HG02763 (cell line): ENCODE results near the gene TOGARAM2.

Experiments used
- ATAC-seq: cut with Tn5 transposase; IDR thresholded peaks from one replicate; pipeline ENCODE4 v1.9.1; 2021; ENCODE audit warnings: mild to moderate bottlenecking, moderate library complexity; ENCODE audit not compliant: unreplicated experiment

TOGARAM2 gene

DNA sequence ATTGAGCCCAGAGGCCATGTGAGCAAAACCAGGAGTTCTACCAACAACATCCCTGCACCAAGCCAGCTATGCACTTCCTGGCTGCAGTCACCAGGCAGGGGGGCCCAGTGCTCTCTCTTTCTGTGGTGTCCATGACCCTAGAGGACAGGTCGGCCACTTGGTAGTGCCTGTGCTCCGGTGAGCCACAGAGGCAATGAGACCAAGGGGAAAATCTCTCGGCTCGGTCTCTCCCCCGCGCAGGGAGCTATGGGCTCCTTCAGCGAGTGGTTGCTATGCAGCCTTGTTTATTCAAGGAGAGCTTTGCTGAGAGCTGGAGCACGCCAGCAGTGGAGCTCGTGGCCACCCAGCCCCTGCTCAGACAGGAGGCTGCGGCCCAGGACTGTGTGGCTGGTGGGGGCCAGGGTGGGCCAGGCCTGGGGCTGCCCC lies at the start of gene TOGARAM2:
Gene TOGARAM2 (plus strand): TSS at position 283 of the 426 bp plus-strand sequence. CDS start 13,537 bp downstream, outside the sequence.
- ATAC-seq = no peak

DNA sequence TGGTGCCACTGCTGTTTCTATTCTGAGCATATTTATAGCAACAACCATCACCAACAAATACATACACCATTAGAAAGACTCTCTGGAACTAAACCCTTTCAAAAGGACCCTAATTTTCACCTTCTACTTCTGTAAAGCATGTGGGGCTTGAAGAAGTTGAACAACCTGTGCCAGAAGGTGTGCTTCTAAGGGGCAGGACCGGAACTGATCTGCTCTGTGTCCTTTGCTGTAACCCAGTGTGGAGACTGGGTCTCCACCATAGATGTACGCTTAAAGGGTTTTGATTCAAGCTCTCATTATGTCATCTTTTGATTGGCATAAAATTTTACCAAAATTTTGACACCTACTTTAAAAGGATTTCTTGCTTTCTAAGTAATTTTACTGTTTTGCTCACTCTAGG lies 46.3 kb upstream of the TOGARAM2 start:
- no peak for ATAC-seq

DNA sequence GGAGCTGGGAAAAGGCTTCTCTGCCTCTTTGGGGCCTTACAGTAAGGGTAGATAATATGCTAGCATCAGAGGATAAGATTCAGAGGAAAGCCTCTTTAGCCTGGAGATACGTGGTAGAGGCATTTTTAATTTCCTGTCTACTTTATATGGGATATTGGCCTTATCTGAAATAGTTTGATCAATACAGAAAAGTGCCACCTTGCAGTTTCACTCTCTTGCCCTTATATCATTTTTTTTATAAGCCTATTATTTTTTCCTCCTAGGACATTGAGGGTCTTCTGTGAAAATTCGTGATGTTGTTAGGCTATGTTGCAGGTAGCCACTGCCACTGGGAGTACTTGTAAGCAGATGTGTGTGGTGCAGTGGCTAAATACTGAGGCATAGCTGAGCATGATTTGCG lies 40.1 kb upstream of the TOGARAM2 start:
- ATAC-seq = no peak

DNA sequence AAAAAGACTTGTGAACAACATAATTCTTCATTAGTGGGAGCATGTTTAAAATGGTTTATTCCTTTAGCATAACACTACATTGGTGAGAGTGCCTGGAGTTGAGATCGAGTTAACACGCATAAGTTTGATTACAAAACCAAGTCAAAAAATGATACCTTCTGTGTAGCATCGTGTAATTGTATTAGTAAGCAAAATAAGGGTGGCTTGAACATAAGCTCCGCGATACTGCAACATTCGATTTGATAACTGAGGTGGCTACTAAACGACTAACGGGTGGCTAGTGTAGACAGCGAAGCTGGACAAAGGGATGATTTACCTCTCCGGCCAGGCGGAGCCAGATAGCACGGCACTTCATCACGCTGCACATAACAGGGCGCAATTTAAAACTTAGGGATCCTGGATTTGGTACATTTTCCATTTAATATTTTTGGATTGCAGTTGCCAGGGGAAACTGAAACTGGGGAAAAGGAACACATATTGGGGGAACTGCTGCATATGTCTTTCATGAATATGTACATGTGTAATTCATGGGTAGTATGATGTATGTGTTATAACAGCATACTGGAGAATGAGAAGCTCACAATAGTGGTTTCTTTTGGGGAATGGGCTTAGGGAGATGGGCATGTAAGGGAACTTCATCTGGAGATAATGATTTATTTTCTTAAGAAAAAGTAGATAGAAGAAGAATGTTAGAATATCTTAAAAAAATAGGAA lies 36.4 kb upstream of the TOGARAM2 start:
- no peak for ATAC-seq

- ATAC-seq = no peak
Measured at GRCh38 chr2:28948160-28948559, 32.9 kb upstream of the TOGARAM2 start.

GRCh38 chr2:28949190-28949589 lies 31.9 kb upstream of the TOGARAM2 start:
- no peak for ATAC-seq

DNA sequence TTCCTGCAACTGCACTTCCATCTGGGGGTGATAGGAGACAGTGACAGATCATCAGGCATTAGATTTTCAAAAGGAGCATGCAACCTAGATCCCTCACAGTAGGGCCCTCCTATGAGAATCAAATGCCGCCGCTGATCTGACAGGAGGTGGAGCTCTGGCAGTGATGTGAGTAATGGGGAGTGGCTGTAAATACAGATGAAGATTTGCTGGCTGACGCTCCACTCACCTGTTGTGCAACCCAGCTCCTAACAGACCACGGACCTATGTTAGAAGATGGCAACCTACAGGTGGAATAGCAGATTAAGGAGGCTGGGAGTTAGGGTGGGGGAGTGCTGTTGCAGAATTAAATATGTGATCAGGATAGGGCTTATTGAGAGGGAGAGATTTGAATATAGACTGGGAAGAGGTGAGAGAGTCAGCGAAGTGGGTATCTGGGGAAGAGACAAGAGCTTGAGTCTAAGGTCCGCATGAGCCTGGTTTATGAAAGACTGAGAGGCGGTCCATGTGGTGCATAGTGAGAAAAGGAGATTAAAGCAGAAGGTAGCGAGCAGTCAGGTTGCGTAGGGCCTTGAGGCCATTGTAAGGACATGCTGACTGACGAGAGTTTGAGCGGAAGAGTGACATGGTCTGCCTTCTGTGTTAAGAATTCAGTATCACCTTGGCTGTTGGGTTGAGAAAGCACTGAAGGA lies 31.3 kb upstream of the TOGARAM2 start:
- no peak for ATAC-seq

- ATAC-seq = no peak
Measured at GRCh38 chr2:28950941-28951630, 30.0 kb upstream of the TOGARAM2 start.

DNA sequence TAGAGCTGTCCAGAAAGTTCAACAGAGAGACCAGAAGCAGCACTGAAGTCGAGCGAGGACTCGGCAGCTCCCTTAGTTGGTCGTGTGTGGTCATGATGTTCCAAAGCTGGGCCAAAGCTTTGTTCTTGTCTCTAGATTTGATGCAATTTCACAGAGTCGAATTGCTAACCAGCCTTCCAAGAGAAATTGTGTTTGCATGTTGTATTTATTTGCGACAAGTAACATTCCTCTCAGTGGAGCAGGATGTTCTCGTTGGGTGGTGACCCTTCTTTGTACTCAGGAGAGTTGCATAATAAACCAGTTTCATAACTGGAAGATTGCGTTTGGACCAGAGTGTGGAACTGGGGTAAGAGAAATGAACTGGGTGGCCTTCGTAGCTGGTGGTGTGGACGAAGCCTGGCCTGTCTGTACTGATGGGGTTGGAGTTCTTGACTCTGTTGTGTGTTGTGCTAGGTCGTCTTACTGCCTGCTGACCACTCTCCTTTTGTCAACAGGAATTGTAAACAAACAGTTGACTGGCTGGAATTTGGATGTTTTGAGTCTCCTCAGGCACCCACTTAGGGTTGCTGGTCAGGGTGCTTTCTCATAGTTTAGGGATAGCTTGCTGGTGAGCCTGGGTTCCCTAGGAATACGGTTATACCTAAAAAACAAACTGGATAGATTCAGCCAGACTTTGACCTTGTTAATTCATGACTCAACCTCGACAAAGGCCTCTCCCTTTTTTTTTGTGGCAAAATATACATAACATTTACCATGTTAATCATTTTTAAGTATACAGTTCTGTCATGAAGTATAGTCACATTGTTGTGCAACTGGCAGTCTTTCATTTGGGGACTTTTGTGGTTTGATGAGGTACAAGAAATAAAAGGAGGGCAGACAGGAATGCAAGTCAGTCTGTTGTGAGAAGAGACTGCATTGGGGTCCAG lies 28.9 kb upstream of the TOGARAM2 start:
- ATAC-seq = no peak

- ATAC-seq = no peak
Measured at GRCh38 chr2:28952836-28953211, 28.3 kb upstream of the TOGARAM2 start.

- ATAC-seq = no peak
Measured at GRCh38 chr2:28955467-28955866, 25.6 kb upstream of the TOGARAM2 start.

DNA sequence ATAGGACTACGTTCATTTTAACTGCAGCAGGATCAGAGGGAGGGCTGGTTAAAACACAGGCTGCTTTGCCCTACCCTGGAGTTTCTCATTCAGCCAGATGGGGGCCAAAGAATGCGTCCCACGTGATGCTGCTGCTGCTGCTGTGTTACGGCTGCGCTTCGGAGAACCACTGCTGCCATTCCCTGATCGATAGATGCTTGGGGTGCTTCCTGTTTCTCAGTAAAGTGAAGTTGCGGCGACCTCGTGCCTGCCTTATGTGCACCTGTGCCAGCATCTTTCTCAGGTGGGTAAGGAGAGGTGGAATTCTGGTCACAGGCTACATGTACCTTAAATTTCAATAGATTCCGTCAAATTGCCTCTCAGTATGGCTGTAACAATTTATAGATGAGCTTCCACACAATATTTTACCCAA lies 24.7 kb upstream of the TOGARAM2 start:
- no peak for ATAC-seq

GRCh38 chr2:28956890-28957289 lies 24.2 kb upstream of the TOGARAM2 start:
- no peak for ATAC-seq

- no peak for ATAC-seq
Measured at GRCh38 chr2:28958689-28959088, 22.4 kb upstream of the TOGARAM2 start.

DNA sequence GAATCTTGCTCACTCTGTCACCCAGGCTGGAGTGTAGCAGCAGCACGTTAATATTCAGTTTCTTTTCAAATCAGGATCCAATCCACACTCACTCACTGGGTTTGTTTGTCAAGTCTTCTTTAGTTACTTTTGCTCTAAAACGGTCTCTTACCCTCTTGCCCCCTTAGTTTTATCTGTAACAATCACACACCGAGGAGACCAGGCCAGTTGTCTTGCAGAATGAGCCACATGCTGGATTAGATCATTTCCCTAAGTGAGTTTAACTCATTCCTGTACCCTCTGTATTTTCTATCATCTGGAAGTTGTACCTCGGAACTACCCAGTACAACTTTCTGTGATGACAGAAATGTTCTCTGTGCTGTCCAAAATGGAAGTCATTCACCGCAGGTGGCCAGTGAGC lies 20.7 kb upstream of the TOGARAM2 start:
- no peak for ATAC-seq

GRCh38 chr2:28962505-28962904 lies 18.6 kb upstream of the TOGARAM2 start:
- no peak for ATAC-seq

DNA sequence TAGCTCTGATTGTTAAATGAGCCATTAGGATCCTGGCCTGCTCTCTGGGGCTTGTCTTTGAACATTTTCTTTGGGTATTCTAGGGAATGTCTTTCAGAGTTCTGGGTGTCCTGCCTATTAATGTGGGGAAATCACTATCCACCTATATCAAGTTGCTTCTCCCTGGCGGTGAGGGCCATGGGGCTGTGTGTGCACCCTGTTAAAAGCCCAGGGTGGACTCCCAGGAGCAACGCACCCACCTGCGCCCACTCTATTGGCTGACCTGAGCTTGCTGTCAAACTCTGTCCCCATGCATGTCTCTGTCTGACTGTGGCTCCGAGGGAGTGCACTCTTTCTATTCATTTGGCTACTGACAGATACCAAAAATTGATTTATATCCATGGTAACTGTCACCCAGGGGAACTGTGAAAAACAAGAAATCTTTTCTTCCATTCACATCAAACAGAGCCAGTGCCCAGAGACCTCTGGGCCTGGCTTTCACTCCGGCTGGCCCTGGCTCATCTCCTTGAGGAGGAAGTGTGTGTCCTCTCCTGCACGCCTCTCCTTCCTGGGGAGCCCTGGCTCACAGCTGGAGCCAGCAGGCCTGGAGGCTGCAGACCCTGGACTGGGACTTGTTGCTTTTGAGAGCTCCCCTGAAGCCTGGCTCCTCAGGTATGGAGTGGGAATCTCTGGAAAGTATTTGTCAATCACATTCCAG lies 10.5 kb upstream of the TOGARAM2 start:
- no peak for ATAC-seq

DNA sequence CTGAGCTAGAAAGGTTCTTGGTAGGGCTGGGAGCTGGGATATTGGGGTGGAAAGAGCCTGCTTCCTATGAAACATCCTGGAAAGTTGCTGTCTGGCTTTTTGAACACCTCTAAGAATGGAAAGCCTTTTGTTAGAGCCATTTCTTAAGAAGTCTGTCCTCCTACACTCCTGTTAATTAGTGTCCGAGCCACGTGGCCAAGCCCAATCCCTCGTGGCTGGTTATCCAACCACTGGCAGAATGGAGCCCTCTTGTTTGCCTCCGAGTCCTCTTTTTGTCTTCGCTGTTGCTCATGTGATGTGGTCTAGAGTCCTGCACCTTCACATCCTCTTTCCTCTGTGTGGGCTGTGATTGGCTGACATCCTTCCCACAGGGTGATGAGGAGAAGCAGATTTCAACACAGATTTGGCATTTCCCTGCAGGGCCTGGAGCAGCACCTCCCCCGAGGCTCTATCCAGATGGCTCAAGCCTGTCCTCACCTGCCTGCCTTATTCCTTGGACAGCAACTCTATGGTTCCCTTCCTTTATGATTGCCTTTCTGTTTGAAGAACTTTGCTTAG lies 8.2 kb upstream of the TOGARAM2 start:
- no peak for ATAC-seq

DNA sequence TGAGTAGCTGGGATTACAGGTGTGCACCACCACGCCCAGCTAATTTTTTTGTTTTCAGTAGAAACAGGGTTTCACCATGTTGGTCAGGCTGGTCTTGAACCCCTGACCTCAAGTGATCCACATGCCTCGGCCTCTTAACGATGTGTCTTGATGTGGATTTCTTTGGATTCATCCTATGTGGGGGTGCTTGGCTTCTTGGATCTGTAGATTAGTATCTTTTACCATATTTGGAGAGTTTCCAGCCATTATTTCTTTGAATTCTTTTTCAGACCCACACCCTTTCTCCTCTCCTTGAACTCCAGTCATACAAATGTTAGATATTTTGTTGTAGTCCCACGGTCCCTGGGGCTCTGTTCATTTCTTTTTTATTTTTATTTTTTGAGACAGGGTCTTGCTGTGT lies 6.8 kb upstream of the TOGARAM2 start:
- no peak for ATAC-seq

- ATAC-seq = no peak
Measured at GRCh38 chr2:28975671-28976070, 5.4 kb upstream of the TOGARAM2 start.
